Parathyroid adenoma (tissue), 2 donors: ENCODE data around the gene PWWP2B.

Source experiments
- H2AFZ ChIP-seq: fragments of 300-600 bp; sonication (generic); one replicate; pipeline ENCODE4 v1.7.0; 2017; ENCODE audit warnings: antibody characterized with exemption, mild to moderate bottlenecking
- H3K27ac ChIP-seq: fragments of 300-600 bp; sonication (generic); one replicate; pipeline ENCODE4 v1.7.0; 2017
- H3K27me3 ChIP-seq: fragments of 300-600 bp; sonication (generic); one replicate; pipeline ENCODE4 v1.7.0; 2017; ENCODE audit warnings: low read length; ENCODE audit not compliant: control insufficient read depth, insufficient read depth
- H3K36me3 ChIP-seq: fragments of 300-600 bp; sonication (generic); one replicate; pipeline ENCODE4 v1.7.0; 2017; ENCODE audit warnings: low read length; ENCODE audit not compliant: control insufficient read depth, insufficient read depth
- H3K4me1 ChIP-seq: fragments of 300-600 bp; sonication (generic); one replicate; pipeline ENCODE4 v1.7.0; 2017; ENCODE audit warnings: control low read depth
- H3K4me2 ChIP-seq: fragments of 300-600 bp; sonication (generic); one replicate; pipeline ENCODE4 v1.7.0; 2017; ENCODE audit warnings: low read length
- H3K4me3 ChIP-seq: fragments of 300-600 bp; sonication (generic); one replicate; pipeline ENCODE4 v1.7.0; 2017; ENCODE audit warnings: low read depth, low read length
- H3K79me2 ChIP-seq: fragments of 300-600 bp; sonication (generic); one replicate; pipeline ENCODE4 v1.7.0; 2017; ENCODE audit warnings: control low read depth
- H3K9ac ChIP-seq: fragments of 300-600 bp; sonication (generic); one replicate; pipeline ENCODE4 v1.7.0; 2017; ENCODE audit warnings: mild to moderate bottlenecking
- H3K9me3 ChIP-seq: fragments of 300-600 bp; sonication (generic); one replicate; pipeline ENCODE4 v1.7.0; 2017; ENCODE audit warnings: low read length; ENCODE audit not compliant: control insufficient read depth
- CTCF ChIP-seq: fragments of 300-600 bp; sonication (generic); IDR thresholded peaks from one replicate; pipeline ENCODE4 v1.7.0; 2017; ENCODE audit warnings: antibody characterized with exemption, mild to moderate bottlenecking
- donor health status: primary hyperparathyroidism.

Gene PWWP2B

GRCh38 chr10:132396494-132397035 is 435 bp upstream of the PWWP2B start:
- Histone ChIP-seq H3K4me1 (peaks cover 33% of the 10 kb centered on the region), H3K27me3 (no peaks in the 10 kb centered on the region), H3K4me3 (peak overlapping the region; percentile 63), H3K36me3 (no peaks in the 10 kb centered on the region), H3K9me3 (no peaks in the 10 kb centered on the region), H2AFZ (peak overlapping the region; percentile 87), H3K27ac (peak overlapping the region; percentile 94), H3K9ac (peak overlapping the region; percentile 79), H3K79me2 (peaks cover 23% of the 10 kb centered on the region), H3K4me2 (peak overlapping the region; percentile 80)
- no peak for TF ChIP-seq CTCF

- Histone ChIP-seq H3K9ac (peak overlapping the region; percentile 82), H3K27ac (peak overlapping the region; percentile 90), H3K4me3 (peak overlapping the region; percentile 66), H3K27me3 (no peaks in the 10 kb centered on the region), H3K36me3 (no peaks in the 10 kb centered on the region), H3K4me2 (peak overlapping the region; percentile 96), H3K79me2 (peaks cover 37% of the 10 kb centered on the region), H3K4me1 (peaks cover 35% of the 10 kb centered on the region), H2AFZ (peak overlapping the region; percentile 59), H3K9me3 (no peaks in the 10 kb centered on the region)
- TF ChIP-seq CTCF, result no peak
These were observed 918 bp downstream of the PWWP2B start for GRCh38 chr10:132397671-132398565.

GRCh38 chr10:132398566-132398991 is 1.6 kb downstream of the PWWP2B start:
- H3K9ac ChIP-seq, result no peak overlapping the region
- H3K36me3 ChIP-seq, result no peaks in the 10 kb centered on the region
- H3K27ac ChIP-seq, result peak overlapping the region; percentile 90
- H3K4me3 ChIP-seq, result no peak overlapping the region
- TF ChIP-seq CTCF, result no peak
- H3K4me2 ChIP-seq, result peak overlapping the region; percentile 96
- H3K27me3 ChIP-seq, result no peaks in the 10 kb centered on the region
- H2AFZ ChIP-seq, result peak overlapping the region; percentile 4
- H3K79me2 ChIP-seq, result peaks cover 43% of the 10 kb centered on the region
- no peaks in the 10 kb centered on the region for H3K9me3 ChIP-seq
- H3K4me1 ChIP-seq, result peaks cover 35% of the 10 kb centered on the region

GRCh38 chr10:132399117-132400035 is 2.4 kb downstream of the PWWP2B start:
- Histone ChIP-seq H3K4me1 (peaks cover 35% of the 10 kb centered on the region), H3K9ac (no peak overlapping the region), H3K79me2 (peaks cover 51% of the 10 kb centered on the region), H3K27ac (peak overlapping the region; percentile 90), H3K36me3 (no peaks in the 10 kb centered on the region), H3K4me2 (peak overlapping the region; percentile 96), H3K9me3 (no peaks in the 10 kb centered on the region), H3K4me3 (no peak overlapping the region), H3K27me3 (no peaks in the 10 kb centered on the region), H2AFZ (no peak overlapping the region)
- no peak for TF ChIP-seq CTCF
